ENCODE measurements around the gene SPOCK3.

SPOCK3 gene

GRCh38 chr4:166846939-166847338 is 387.4 kb downstream of the SPOCK3 start:
- Histone ChIP-seq H3K36me3 (ENCODE audit: control insufficient read depth in 2 of 2, insufficient read depth in 2 of 2, low read length in 2 of 2) (no peaks in the 10 kb centered on the region), H3K9me3 (ENCODE audit: control insufficient read depth in 2 of 2, low read length in 2 of 2) (no peaks in the 10 kb centered on the region), H3K4me3 (ENCODE audit: low read length in 2 of 2) (no peak overlapping the region), H3K27me3 (ENCODE audit: control insufficient read depth in 2 of 2, insufficient read depth in 2 of 2, low read length in 2 of 2) (no peaks in the 10 kb centered on the region), H3K4me1 (ENCODE audit: control insufficient read depth in 2 of 2, insufficient read depth in 2 of 2, low read length in 2 of 2) (no peaks in the 10 kb centered on the region), H3K27ac (ENCODE audit: low read depth in 2 of 2, low read length in 2 of 2) (no peak overlapping the region), H3K9ac (ENCODE audit: low read depth in 1 of 2, low read length in 2 of 2) (no peak overlapping the region)

- Histone ChIP-seq H3K27ac (ENCODE audit: low read depth in 2 of 2, low read length in 2 of 2) (no peak overlapping the region), H3K4me1 (ENCODE audit: control insufficient read depth in 2 of 2, insufficient read depth in 2 of 2, low read length in 2 of 2) (no peaks in the 10 kb centered on the region), H3K27me3 (ENCODE audit: control insufficient read depth in 2 of 2, insufficient read depth in 2 of 2, low read length in 2 of 2) (no peaks in the 10 kb centered on the region), H3K9ac (ENCODE audit: low read depth in 1 of 2, low read length in 2 of 2) (no peak overlapping the region), H3K9me3 (ENCODE audit: control insufficient read depth in 2 of 2, low read length in 2 of 2) (no peaks in the 10 kb centered on the region), H3K36me3 (ENCODE audit: control insufficient read depth in 2 of 2, insufficient read depth in 2 of 2, low read length in 2 of 2) (no peaks in the 10 kb centered on the region), H3K4me3 (ENCODE audit: low read length in 2 of 2) (no peak overlapping the region)
Measured at GRCh38 chr4:166842795-166843261, 391.5 kb downstream of the SPOCK3 start.

DNA sequence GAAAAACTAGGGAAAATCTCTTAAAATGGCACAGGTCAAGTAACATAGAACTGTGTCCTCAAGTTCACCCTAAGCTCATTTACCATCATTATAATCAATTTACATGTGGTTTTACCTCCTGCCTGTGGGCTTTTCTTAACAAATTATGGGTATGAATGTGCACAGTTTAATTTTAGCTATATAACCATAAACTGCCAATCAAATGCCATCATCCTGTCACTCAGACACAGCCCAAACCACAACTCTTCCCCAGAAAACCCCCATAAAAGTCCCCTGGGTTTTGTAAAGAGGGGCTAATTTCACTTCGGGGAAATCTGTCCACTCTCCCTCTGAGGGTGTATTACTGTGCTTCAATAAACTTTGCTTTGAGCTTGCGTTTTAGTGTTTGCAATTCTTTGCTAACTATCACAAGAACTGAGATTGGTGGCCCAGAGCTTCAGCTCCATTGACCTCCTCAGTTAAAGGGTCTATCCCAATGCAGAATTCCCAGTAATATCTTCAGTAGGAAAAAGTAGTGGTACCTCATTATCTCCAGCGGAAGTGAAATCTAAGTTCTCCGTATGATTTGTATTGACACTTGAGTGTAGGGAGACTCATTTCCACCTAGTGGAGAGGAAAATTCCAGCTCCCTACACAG is 394.6 kb downstream of the SPOCK3 start:
- Histone ChIP-seq H3K27me3 (ENCODE audit: control insufficient read depth in 2 of 2, insufficient read depth in 2 of 2, low read length in 2 of 2) (no peaks in the 10 kb centered on the region), H3K4me1 (ENCODE audit: control insufficient read depth in 2 of 2, insufficient read depth in 2 of 2, low read length in 2 of 2) (peaks cover 0 to 2% of the 10 kb centered on the region in 2 donors), H3K4me3 (ENCODE audit: low read length in 2 of 2) (no peak overlapping the region), H3K9me3 (ENCODE audit: control insufficient read depth in 2 of 2, low read length in 2 of 2) (no peaks in the 10 kb centered on the region), H3K27ac (ENCODE audit: low read depth in 2 of 2, low read length in 2 of 2) (no peak overlapping the region), H3K9ac (ENCODE audit: low read depth in 1 of 2, low read length in 2 of 2) (no peak overlapping the region), H3K36me3 (ENCODE audit: control insufficient read depth in 2 of 2, insufficient read depth in 2 of 2, low read length in 2 of 2) (no peaks in the 10 kb centered on the region)

- Histone ChIP-seq H3K4me3 (ENCODE audit: low read length in 2 of 2) (no peak overlapping the region), H3K27me3 (ENCODE audit: control insufficient read depth in 2 of 2, insufficient read depth in 2 of 2, low read length in 2 of 2) (no peaks in the 10 kb centered on the region), H3K36me3 (ENCODE audit: control insufficient read depth in 2 of 2, insufficient read depth in 2 of 2, low read length in 2 of 2) (no peaks in the 10 kb centered on the region), H3K27ac (ENCODE audit: low read depth in 2 of 2, low read length in 2 of 2) (no peak overlapping the region), H3K9ac (ENCODE audit: low read depth in 1 of 2, low read length in 2 of 2) (no peak overlapping the region), H3K4me1 (ENCODE audit: control insufficient read depth in 2 of 2, insufficient read depth in 2 of 2, low read length in 2 of 2) (peaks cover 0 to 2% of the 10 kb centered on the region in 2 donors), H3K9me3 (ENCODE audit: control insufficient read depth in 2 of 2, low read length in 2 of 2) (no peaks in the 10 kb centered on the region)
Measured at GRCh38 chr4:166838975-166839614, 395.2 kb downstream of the SPOCK3 start.

GRCh38 chr4:166836865-166837264 is 397.4 kb downstream of the SPOCK3 start:
- Histone ChIP-seq H3K36me3 (ENCODE audit: control insufficient read depth in 2 of 2, insufficient read depth in 2 of 2, low read length in 2 of 2) (no peaks in the 10 kb centered on the region), H3K4me1 (ENCODE audit: control insufficient read depth in 2 of 2, insufficient read depth in 2 of 2, low read length in 2 of 2) (peaks cover 0 to 2% of the 10 kb centered on the region in 2 donors), H3K9me3 (ENCODE audit: control insufficient read depth in 2 of 2, low read length in 2 of 2) (no peaks in the 10 kb centered on the region), H3K27me3 (ENCODE audit: control insufficient read depth in 2 of 2, insufficient read depth in 2 of 2, low read length in 2 of 2) (no peaks in the 10 kb centered on the region), H3K4me3 (ENCODE audit: low read length in 2 of 2) (no peak overlapping the region), H3K27ac (ENCODE audit: low read depth in 2 of 2, low read length in 2 of 2) (no peak overlapping the region), H3K9ac (ENCODE audit: low read depth in 1 of 2, low read length in 2 of 2) (no peak overlapping the region)

GRCh38 chr4:166827629-166828028 is 406.7 kb downstream of the SPOCK3 start:
- Histone ChIP-seq H3K36me3 (ENCODE audit: control insufficient read depth in 2 of 2, insufficient read depth in 2 of 2, low read length in 2 of 2) (no peaks in the 10 kb centered on the region), H3K27me3 (ENCODE audit: control insufficient read depth in 2 of 2, insufficient read depth in 2 of 2, low read length in 2 of 2) (no peaks in the 10 kb centered on the region), H3K9me3 (ENCODE audit: control insufficient read depth in 2 of 2, low read length in 2 of 2) (no peaks in the 10 kb centered on the region), H3K4me1 (ENCODE audit: control insufficient read depth in 2 of 2, insufficient read depth in 2 of 2, low read length in 2 of 2) (no peaks in the 10 kb centered on the region), H3K27ac (ENCODE audit: low read depth in 2 of 2, low read length in 2 of 2) (no peak overlapping the region), H3K4me3 (ENCODE audit: low read length in 2 of 2) (no peak overlapping the region), H3K9ac (ENCODE audit: low read depth in 1 of 2, low read length in 2 of 2) (no peak overlapping the region)

DNA sequence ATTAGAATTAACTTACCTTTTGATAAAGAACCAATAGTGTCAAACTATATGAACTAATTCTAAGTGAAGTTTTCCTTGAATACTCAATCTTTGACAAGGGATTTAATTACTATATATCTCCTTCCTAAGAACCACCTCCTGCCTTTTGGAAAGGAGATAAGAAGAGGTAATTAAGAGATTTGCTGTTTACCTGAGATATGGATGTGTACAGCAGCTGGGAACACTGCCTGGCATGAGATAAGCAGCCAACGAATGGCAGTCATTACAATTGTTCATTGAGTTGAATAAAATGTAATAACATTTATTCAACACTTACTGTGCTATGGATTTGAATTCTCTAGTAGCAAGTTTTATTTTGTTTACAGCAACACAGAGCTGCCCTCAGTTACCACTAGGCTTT is 407.1 kb downstream of the SPOCK3 start:
- Histone ChIP-seq H3K27me3 (ENCODE audit: control insufficient read depth in 2 of 2, insufficient read depth in 2 of 2, low read length in 2 of 2) (no peaks in the 10 kb centered on the region), H3K4me1 (ENCODE audit: control insufficient read depth in 2 of 2, insufficient read depth in 2 of 2, low read length in 2 of 2) (no peaks in the 10 kb centered on the region), H3K4me3 (ENCODE audit: low read length in 2 of 2) (no peak overlapping the region), H3K9ac (ENCODE audit: low read depth in 1 of 2, low read length in 2 of 2) (no peak overlapping the region), H3K27ac (ENCODE audit: low read depth in 2 of 2, low read length in 2 of 2) (no peak overlapping the region), H3K9me3 (ENCODE audit: control insufficient read depth in 2 of 2, low read length in 2 of 2) (no peaks in the 10 kb centered on the region), H3K36me3 (ENCODE audit: control insufficient read depth in 2 of 2, insufficient read depth in 2 of 2, low read length in 2 of 2) (no peaks in the 10 kb centered on the region)

- Histone ChIP-seq H3K9me3 (ENCODE audit: control insufficient read depth in 2 of 2, low read length in 2 of 2) (no peaks in the 10 kb centered on the region), H3K27me3 (ENCODE audit: control insufficient read depth in 2 of 2, insufficient read depth in 2 of 2, low read length in 2 of 2) (no peaks in the 10 kb centered on the region), H3K9ac (ENCODE audit: low read depth in 1 of 2, low read length in 2 of 2) (no peak overlapping the region), H3K4me1 (ENCODE audit: control insufficient read depth in 2 of 2, insufficient read depth in 2 of 2, low read length in 2 of 2) (no peaks in the 10 kb centered on the region), H3K27ac (ENCODE audit: low read depth in 2 of 2, low read length in 2 of 2) (no peak overlapping the region), H3K4me3 (ENCODE audit: low read length in 2 of 2) (no peak overlapping the region), H3K36me3 (ENCODE audit: control insufficient read depth in 2 of 2, insufficient read depth in 2 of 2, low read length in 2 of 2) (no peaks in the 10 kb centered on the region)
Measured at GRCh38 chr4:166823848-166824247, 410.4 kb downstream of the SPOCK3 start.

DNA sequence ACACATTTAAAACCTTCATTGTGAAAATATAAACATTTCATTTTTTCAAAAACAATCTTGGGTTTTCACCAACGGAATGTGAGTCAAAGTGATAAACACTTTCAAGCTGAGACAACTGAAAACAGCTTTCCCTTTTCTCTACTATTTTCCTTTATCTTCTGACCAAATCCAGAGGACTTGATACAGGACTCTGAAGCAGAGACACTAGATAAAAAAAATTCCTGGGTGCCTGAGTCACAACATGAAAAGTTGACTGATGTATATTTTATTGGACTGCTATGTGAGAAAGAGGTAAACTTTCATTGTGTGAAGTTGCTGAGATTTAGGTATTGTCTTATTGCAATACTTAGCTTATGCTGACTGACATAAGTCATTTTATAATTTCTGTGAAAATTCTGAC is 411.2 kb downstream of the SPOCK3 start:
- H3K36me3 ChIP-seq (ENCODE audit: control insufficient read depth in 2 of 2, insufficient read depth in 2 of 2, low read length in 2 of 2): no peaks in the 10 kb centered on the region
- H3K4me1 ChIP-seq (ENCODE audit: control insufficient read depth in 2 of 2, insufficient read depth in 2 of 2, low read length in 2 of 2): no peaks in the 10 kb centered on the region
- H3K27me3 ChIP-seq (ENCODE audit: control insufficient read depth in 2 of 2, insufficient read depth in 2 of 2, low read length in 2 of 2): no peaks in the 10 kb centered on the region
- no peak overlapping the region for H3K4me3 ChIP-seq (ENCODE audit: low read length in 2 of 2)
- H3K9me3 ChIP-seq (ENCODE audit: control insufficient read depth in 2 of 2, low read length in 2 of 2): no peaks in the 10 kb centered on the region
- H3K27ac ChIP-seq (ENCODE audit: low read depth in 2 of 2, low read length in 2 of 2): no peak overlapping the region
- no peak overlapping the region for H3K9ac ChIP-seq (ENCODE audit: low read depth in 1 of 2, low read length in 2 of 2)

DNA sequence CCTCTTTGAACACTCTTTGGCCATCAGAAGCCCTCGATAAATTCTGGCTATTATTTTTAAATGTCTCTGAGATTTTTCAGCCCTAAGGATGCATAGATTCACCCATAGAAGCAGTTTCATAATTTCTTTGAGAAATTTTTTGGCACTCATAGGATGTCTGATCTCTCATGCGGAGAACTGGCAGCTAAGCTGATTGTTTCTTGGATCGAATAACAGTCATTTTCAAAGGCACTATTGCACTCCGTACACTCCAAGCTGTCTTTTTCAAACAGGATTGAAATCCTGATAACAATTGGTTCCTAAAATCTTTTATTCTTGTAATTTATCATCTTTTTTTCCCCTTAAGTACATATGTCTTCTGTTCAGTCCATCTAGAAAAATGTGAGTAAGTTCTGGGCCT is 411.9 kb downstream of the SPOCK3 start:
- H3K9ac ChIP-seq (ENCODE audit: low read depth in 1 of 2, low read length in 2 of 2): no peak overlapping the region
- no peak overlapping the region for H3K27ac ChIP-seq (ENCODE audit: low read depth in 2 of 2, low read length in 2 of 2)
- peaks cover 0 to under 1% of the 10 kb centered on the region in 2 donors for H3K4me1 ChIP-seq (ENCODE audit: control insufficient read depth in 2 of 2, insufficient read depth in 2 of 2, low read length in 2 of 2)
- no peaks in the 10 kb centered on the region for H3K9me3 ChIP-seq (ENCODE audit: control insufficient read depth in 2 of 2, low read length in 2 of 2)
- H3K27me3 ChIP-seq (ENCODE audit: control insufficient read depth in 2 of 2, insufficient read depth in 2 of 2, low read length in 2 of 2): no peaks in the 10 kb centered on the region
- H3K4me3 ChIP-seq (ENCODE audit: low read length in 2 of 2): no peak overlapping the region
- no peaks in the 10 kb centered on the region for H3K36me3 ChIP-seq (ENCODE audit: control insufficient read depth in 2 of 2, insufficient read depth in 2 of 2, low read length in 2 of 2)

All from mucosa of rectum (tissue), 2 donors.